GM12865 (cell line): ENCODE measurements around the gene GPR158.

ENCODE experiments used
- DNase-seq: peaks from one replicate; pipeline ENCODE4 v3.0.0; 2010; ENCODE audit warnings: low read depth
- H3K4me3 ChIP-seq: 2 replicates; pipeline ENCODE4 v1.5.1; 2011; ENCODE audit warnings: mild to moderate bottlenecking, low read depth, low read length, control low read depth
- TF ChIP-seq, protein P1 (sequence below): IDR thresholded peaks from 2 replicates; pipeline ENCODE4 v1.5.1; 2011; ENCODE audit warnings: low read length, control low read depth, low read depth, inconsistent platforms; ENCODE audit not compliant: insufficient read depth; ENCODE audit errors: missing control alignments

Gene GPR158

DNA sequence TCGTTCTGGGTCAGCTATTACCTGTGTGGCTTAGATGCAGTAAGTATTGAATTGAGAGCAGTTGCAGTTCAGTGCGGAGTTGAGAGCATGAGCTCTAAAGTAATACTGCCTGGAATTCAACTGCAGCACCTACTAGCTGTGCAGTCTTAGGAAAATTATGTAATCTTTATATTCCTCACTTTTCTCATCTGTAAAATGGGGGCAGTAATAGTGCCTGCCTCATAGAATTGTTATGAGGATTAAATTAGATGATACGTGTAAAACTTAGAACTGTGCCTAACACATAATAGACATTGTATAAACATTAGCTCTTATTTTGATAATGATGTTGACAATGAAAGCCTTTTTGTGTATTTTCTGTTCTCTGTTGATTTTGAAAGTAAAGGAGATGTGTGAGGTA, 330.0 kb downstream of the GPR158 start:
- TF ChIP-seq, protein P1, sequence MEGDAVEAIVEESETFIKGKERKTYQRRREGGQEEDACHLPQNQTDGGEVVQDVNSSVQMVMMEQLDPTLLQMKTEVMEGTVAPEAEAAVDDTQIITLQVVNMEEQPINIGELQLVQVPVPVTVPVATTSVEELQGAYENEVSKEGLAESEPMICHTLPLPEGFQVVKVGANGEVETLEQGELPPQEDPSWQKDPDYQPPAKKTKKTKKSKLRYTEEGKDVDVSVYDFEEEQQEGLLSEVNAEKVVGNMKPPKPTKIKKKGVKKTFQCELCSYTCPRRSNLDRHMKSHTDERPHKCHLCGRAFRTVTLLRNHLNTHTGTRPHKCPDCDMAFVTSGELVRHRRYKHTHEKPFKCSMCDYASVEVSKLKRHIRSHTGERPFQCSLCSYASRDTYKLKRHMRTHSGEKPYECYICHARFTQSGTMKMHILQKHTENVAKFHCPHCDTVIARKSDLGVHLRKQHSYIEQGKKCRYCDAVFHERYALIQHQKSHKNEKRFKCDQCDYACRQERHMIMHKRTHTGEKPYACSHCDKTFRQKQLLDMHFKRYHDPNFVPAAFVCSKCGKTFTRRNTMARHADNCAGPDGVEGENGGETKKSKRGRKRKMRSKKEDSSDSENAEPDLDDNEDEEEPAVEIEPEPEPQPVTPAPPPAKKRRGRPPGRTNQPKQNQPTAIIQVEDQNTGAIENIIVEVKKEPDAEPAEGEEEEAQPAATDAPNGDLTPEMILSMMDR, result no peak
- no peak overlapping the region for H3K4me3 ChIP-seq
- DNase-seq, result no peak

- TF ChIP-seq, protein P1, result no peak
- no peak for DNase-seq
- H3K4me3 ChIP-seq, result no peak overlapping the region
Observed at GRCh38 chr10:25505466-25505865, 330.7 kb downstream of the GPR158 start.

DNA sequence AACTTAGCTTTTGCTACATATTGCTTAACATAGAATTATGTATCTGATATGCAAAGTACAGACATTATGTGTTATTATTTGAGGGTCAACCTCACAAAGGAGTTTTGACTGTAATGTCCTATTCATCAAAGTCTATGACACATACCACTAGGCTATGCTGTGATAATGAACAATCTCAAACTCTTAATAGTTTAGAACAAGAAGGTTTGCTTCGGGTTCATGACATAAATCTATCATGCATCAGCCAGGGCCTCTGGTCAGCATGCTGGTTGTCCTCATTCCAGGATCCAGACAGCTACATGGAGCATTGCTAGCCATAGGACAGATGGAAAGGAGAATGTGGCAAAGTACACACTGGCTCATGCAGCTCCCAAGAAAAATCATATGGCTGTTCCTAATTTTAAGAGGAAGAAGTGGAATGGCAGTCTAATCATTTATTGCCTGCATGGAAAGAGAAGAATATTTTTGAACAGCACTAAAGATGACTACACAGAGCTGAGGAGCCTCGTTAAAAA, 332.1 kb downstream of the GPR158 start:
- no peak for DNase-seq

GRCh38 chr10:25508112-25508815, 333.5 kb downstream of the GPR158 start:
- DNase-seq, result no peak

More for the DNA sequence above, 332.1 kb downstream of the GPR158 start:
- H3K4me3 ChIP-seq, result no peak overlapping the region
- TF ChIP-seq, protein P1, result no peak

DNA sequence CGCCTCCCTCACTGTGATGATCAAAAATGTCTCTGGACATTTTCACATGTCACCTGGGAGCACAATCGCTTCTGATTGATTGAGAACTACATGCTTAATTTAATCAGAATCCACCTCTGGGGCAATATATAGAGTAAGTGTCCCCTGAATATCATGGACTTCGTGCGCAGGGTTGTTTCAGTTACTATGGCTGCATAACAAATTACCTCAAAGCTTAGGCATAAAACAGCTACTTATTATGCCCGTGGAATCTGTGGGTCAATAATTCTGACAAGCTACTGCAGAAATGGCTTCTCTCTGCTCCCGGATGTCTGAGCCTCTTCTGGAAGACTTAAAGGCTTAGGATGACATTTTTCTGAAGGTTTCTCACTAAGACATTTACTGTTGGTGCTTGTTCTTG, 334.4 kb downstream of the GPR158 start:
- no peak for DNase-seq
- H3K4me3 ChIP-seq, result no peak overlapping the region
- TF ChIP-seq, protein P1, result no peak

More at GRCh38 chr10:25508112-25508815, 333.5 kb downstream of the GPR158 start:
- H3K4me3 ChIP-seq, result no peak overlapping the region
- TF ChIP-seq, protein P1, result no peak

DNA sequence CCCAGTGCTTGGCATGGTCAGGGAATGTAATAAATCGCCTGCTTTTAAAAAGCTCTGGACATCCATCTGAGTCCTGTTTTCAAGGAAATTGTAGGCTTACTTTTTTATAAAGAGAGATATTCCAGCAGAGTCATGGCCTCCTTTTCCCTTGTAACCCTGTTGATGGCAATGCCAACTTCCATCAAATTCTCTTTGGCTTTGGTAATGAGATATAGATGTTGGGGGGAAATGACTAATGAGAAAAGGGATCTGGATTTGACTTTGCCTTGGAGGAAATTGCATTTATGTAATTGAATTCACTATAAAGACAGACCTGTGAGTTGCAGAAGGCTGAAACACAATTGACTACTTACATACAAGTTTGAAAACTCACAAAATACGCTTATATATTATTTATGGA, 347.5 kb downstream of the GPR158 start:
- TF ChIP-seq, protein P1, result no peak
- no peak overlapping the region for H3K4me3 ChIP-seq
- DNase-seq, result no peak
